Measurements from ENCODE around the gene ZNF541.
"Not testable (repeated sequence)": the region's sequence is repeated elsewhere in the genome, so short reads cannot be mapped to it uniquely, and the experiment has no call there.

Gene ZNF541

DNA sequence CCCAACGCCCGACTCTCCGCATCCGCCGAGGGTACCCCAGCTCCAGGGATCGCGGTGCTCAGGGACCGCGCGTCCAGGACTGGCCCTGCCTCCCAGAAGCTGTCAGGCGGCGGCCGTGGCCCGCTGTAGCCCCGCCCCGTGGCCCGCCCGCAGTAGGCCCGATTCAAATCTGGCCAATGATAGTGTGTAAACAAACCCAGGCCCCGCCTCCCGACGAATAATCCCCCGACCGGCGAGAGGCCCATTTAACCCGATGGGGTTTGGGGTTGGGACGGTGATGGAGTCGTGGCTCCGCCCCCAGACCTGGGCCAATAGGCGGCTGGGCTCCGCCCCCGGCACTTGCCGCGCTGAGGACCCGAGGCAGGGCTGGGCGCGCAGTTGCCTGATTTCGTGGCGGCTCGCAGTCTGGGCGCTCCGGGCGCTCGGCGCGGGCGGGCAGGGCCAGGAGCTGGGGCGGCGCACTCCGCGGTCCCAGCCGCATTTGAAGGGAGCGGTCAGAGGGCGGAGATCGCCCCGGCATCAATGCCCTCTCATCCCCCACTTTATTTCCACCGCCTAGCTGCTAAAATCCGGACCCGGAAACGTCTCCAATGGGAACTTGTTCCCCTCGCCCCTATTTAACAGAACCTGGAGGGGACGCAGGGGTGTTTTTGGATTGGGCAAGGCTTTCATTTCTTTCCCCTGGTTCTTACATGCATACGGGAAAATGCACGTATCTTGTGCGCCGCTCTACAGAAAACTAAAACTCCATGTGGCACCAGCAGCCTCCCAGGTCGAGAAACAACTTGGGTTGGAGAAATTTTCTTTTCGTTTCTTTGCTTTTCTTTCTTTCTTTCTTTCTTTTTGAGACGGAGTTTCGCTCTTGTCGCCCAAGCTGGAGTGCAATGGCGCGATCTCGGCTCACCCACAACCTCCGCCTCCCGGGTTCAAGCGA lies 27.6 kb upstream of the ZNF541 start:
- DNase-seq = peak; percentile 97

DNA sequence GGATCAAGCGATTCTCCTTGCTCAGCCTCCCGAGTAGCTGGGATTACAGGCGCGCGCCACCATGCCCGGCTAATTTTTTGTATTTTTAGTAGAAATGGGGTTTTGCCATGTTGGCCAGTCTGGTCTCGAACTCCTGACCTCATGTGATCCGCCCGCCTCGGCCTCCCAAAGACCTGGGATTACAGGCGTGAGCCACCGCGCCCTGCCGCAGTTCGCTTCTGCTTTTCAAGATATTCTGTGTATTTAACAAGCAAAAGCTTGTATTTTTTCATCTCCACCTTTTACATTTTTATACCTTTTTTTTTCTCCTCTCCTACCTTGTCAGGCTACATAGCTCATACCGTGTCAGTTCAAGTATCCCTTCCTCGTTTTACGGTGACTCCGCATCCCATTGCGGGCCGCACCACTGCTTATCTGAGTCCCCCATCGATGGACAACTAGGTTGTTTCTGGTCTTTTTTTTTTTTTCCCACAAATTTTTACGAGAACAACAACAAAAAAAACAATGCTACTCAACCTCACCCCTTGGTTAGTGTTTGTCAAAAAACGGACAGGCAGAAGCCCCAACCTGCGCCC lies 26.8 kb upstream of the ZNF541 start:
- not testable (repeated sequence) for DNase-seq

DNA sequence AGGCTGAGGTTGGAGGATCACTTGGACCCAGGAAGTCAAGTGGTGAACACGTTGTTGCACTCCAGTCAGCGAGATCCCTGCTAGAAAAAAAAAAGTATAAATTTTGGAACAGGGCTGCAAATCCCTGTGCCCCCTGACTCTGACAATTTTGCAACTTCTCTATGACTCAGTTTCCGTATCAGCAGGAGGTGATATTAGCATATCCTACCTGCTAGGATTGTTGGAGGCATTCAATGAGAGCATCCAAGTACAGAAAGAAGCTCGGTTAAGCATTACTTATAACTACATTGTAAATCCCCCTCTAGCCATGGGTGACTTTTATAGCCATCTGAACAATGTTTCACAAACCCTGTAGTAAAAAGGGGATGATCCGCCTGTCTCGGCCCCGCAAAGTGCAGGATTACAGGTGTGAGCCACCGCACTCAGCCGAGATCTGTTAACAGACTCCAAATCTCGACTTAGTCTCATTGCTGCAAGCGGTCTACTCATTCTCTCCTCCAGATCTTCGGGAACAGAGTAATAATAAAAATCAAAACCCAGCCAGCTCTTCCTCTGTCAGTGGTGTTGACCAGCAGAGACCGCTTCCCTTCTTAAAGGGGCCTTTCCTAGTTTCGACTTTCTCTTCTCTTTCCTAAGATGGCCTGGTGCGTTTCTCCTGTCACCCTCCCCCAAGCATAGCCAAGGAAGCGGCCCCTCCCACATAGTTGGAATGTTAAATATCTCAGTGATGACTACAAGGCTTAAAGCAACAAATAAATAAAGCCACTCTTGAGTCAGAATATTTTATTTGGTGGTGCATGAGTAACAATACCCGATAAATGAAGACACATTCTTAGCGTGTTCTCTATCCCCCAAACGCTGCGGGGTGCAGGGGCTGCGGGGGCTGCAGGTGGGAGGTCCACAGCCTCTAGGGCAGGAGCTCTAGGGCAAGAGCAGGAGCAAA lies 25.7 kb upstream of the ZNF541 start:
- DNase-seq = no peak

- no peak for DNase-seq
Observed at GRCh38 chr19:47595944-47596343, 23.0 kb upstream of the ZNF541 start.

GRCh38 chr19:47593860-47594259 lies 20.9 kb upstream of the ZNF541 start:
- no peak for DNase-seq

DNA sequence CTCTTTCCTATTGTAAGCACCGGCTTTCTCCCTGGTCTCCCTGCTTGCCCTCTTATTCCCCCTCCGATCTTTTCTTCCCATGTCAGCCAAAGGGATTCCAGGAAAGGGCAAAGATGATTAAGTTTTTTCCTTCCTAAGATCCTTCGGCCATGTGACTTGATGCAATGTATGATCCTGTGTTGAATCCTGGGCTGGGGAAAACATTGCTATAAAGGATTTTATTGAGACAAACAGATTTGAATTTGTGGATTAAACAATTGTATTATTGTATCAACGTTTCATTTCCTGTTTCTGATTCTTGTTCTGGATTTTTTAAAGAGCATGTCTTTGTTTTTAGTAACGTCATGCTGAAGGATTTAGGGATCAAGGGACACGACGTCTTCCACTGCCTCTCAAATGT lies 16.9 kb upstream of the ZNF541 start:
- DNase-seq = no peak

DNA sequence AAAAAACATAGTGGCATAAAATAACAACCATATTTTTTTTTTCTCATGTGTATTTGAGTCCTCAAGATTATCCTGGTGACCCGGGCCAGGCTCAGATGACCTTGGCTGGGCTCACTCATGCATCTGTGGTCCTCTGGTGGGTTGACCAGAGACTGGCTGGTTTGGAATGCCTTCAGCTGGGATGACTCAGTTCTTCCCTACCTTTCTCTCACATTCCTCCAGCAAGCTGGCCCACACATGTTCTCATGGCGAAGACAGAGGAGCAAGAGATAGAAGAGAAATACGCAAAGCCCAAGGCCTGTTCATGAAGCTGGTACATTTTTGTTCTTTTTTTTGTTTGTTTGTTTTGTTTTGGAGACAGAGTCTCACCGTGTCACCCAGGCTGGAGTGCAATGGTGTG lies 14.3 kb upstream of the ZNF541 start:
- DNase-seq = no peak

GRCh38 chr19:47583161-47583560 lies 10.2 kb upstream of the ZNF541 start:
- DNase-seq = not testable (repeated sequence)

GRCh38 chr19:47582320-47582909 lies 9.5 kb upstream of the ZNF541 start:
- DNase-seq = no peak

GRCh38 chr19:47581605-47582319 lies 8.8 kb upstream of the ZNF541 start:
- DNase-seq = no peak

DNA sequence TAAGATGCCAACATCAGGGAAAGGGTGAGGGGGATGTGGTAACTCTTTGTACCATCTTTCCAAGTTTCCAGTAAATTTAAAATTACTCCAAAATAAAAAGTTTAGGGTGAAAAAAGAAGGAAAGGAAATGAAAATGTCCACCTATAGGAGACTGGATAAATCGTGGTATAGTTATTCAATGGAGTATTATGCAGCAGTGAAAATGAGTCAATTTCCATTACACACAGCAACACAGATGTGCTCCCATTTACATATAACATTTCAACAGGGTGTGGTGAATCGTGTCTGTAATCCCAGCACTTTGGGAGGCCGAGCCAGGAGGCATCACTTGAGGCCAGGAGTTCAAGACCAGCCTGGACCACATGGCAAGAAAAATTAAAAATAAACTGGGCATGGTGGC lies 7.4 kb upstream of the ZNF541 start:
- DNase-seq = no peak

- DNase-seq = no peak
Observed at GRCh38 chr19:47572635-47573034, 313 bp downstream of the ZNF541 start.

GRCh38 chr19:47569331-47569730 lies 3.6 kb downstream of the ZNF541 start:
- DNase-seq = no peak

DNA sequence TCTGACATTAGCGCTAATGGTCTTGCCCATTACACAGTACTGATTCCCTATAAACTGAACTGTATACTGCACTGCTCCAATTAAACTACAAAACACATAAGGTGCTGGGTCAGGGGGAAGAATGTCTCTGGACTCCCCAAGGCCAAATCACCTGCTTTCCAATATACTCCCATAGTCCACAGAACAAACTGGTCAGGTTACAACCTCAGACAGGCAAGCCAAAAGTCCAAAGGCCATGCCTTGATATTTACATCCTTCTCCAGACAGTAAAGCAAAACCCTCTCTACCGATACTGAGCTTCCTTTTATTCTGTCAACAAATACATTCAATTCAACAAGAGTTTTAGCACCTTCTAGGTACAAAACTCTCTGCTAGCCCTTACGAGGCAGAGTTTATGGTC lies 8.9 kb downstream of the ZNF541 start:
- DNase-seq = no peak

DNA sequence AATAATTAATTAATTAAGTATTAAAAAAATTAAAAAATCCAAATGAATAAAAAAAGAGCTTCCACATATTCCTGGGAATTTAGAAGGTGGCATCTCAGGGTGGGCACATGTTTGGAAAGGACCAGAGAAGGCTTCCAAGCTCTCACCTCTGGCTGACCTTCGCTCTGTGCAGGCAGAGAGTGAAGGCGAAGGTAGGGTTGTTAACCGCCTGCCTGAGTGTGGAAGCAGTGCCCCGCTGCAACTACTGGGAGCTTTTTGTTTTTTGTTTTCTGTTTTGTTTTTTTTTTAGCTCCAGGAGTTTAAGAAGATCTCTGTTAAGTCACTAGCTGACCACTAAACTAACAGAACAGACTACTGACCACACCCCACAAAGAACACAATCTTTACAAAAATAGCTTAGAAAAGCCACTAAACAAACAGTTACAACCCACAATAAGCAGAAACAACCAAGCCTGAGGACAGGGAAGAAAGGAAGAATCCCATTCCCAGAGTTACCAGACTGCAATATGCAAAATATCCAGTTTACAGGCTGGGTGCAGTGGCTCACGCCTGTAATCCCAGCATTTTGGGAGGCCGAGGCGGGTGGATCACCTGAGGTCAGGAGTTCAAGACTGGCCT lies 11.4 kb downstream of the ZNF541 start:
- no peak for DNase-seq

GRCh38 chr19:47560999-47561398 lies 11.9 kb downstream of the ZNF541 start:
- no peak for DNase-seq

DNA sequence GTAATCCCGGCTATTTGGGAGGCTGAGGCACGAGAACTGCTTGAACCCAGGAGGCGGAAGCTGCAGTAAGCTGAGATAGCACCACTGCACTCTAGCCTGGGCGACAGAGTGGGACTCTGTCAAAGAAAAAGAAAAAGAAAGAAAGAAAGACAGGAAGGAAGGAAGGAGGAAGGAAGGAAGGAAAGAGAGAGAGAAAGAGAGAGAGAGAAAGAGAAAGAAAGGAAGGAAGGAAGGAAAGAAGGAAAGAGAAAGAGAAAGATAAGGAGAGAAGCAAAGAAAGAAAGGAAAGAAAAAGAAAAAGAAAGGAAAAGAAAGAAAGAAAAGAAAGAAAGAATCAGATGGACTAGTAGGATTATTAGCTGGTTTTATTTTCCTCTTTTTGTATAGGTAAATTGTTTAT lies 22.8 kb downstream of the ZNF541 start:
- DNase-seq = no peak

DNA sequence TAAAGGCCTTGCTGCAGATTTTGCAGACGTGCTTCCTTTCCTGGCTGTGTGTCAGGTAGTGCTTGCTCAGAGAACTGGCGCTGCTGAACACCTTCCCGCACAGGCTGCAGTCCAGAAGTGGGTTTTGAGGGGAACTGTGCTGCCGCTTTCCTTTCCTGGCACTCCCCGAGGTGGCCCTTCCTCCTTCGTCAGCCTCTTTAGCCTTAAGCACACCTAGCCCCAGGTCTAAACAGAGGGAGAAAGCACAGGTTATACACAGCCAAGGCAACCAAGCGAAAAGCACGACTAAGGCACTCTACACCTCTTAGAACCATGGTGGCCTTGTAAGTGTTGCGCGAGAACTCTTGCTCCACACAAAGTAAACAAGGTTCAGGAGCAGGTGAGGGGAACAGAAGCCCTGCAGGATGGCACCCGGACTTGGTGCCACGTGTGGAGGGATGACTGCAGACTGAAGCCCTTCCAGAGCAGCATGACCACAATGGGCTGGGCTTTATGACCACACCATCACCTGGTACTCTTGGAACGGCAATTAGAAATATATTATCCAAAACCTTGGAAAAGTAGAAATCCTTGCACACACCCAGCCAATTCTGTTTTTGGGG lies 23.6 kb downstream of the ZNF541 start:
- DNase-seq = no peak

GRCh38 chr19:47547199-47547598 lies 25.7 kb downstream of the ZNF541 start:
- DNase-seq = no peak

GRCh38 chr19:47545061-47545948 lies 27.6 kb downstream of the ZNF541 start:
- no peak for DNase-seq

Data from T-helper 9 cell (primary cell).